Measurements from ENCODE around the gene SCAF1. TPM values are rescaled to one million over a fixed set of nuclear protein-coding genes. Genes with fewer than 3 reads are reported as not detected.

SCAF1 gene
- total RNA-seq, 2 donors from 2014 or later, result 47.9 to 80.8 TPM

DNA sequence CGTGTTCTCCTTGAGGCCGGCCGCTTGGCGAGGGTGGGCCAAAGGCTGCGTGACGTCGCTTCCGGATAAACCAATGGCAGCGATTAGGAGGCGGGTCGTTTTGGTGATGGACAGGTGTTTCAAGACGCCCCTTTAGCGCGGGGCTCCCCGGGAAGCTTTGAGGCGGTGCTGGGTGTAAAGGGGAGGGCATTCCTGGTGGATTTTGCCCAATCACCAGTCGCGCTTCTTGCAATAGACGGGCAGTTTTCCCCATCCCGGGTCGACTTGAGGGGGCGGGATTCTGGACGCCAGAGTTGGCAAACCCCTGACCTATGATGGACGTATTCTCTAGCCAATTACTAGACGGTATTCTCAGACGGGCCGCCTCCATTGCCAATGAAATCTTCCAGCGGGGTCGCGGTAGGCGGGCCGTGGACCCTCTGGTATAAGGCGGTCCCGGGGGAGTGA, 34.8 kb downstream of the SCAF1 start:
- Histone ChIP-seq H3K4me1 (replicated peaks) (peaks cover 11% of the 10 kb centered on the region), H3K27me3 (replicated peaks; ENCODE audit: insufficient read depth) (no peaks in the 10 kb centered on the region), H3K9me3 (no peaks in the 10 kb centered on the region), H3K27ac (peak overlapping the region; percentile 83 to 93), H3K4me3 (peak overlapping the region; percentile 66 to 92), H3K36me3 (peaks cover under 1 to 1% of the 10 kb centered on the region in 2 donors)
- peak; percentile 100 for DNase-seq (ENCODE audit: low spot score)
- intact Hi-C loops (cut with DNase I), result loop anchor here (2.0 to 5.0 kb wide), 3 partner anchors 34 to 90 kb away; partner anchors contain the start of genes AP2A1, PRR12 and SCAF1
- WGBS, result 0% methylated on average over 26 of the region's 34 CpGs
- TF ChIP-seq, protein P1, sequence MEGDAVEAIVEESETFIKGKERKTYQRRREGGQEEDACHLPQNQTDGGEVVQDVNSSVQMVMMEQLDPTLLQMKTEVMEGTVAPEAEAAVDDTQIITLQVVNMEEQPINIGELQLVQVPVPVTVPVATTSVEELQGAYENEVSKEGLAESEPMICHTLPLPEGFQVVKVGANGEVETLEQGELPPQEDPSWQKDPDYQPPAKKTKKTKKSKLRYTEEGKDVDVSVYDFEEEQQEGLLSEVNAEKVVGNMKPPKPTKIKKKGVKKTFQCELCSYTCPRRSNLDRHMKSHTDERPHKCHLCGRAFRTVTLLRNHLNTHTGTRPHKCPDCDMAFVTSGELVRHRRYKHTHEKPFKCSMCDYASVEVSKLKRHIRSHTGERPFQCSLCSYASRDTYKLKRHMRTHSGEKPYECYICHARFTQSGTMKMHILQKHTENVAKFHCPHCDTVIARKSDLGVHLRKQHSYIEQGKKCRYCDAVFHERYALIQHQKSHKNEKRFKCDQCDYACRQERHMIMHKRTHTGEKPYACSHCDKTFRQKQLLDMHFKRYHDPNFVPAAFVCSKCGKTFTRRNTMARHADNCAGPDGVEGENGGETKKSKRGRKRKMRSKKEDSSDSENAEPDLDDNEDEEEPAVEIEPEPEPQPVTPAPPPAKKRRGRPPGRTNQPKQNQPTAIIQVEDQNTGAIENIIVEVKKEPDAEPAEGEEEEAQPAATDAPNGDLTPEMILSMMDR (IDR thresholded peaks at IDR 0.05), result no peak
- TF ChIP-seq POLR2A (IDR thresholded peaks at IDR 0.05) (no peak), POLR2AphosphoS5 (IDR thresholded peaks at IDR 0.05) (peak; percentile 91)

DNA sequence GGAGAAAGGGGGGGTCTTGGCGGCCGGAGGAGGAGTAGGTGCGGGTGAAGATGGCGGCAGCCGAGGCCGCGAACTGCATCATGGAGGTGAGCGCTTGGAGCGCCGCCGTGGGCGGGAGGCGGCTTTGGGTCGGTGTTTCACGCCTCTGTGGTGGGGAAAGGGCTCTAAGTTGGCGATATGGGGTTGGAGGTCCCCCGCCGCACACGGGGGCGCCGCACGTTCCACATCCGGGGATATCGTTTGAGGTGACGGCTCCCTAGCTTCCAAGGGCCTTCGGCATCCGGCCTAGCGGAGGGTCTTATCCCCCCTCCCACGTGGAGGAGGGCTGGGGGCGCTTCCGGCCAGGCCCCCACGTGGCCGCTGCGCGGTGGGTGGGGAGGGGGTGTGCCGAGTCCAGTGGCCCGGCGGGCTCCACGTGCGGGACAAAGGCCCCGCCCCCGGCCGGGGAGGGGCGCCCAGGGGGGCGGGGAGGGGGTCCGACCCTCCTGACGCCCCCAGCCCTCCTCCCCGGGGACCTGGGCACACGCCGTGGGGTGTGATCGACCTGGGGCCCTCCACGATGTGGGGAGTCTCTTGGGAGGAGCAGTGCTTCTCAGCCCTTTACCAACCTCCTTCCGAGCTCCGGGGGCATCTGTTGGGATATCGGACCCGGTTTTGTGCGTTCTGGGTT, 35.4 kb downstream of the SCAF1 start, which contains the start of gene PRMT1:
Gene PRMT1, plus strand, starts transcription at position 41 of the 670 bp plus-strand sequence. Its CDS starts 10 bp downstream, at position 51.
- intact Hi-C loops (cut with DNase I), result loop anchor here (2.0 to 5.0 kb wide), 3 partner anchors 35 to 90 kb away; partner anchors contain the start of genes AP2A1, PRR12 and SCAF1
- Histone ChIP-seq H3K4me1 (replicated peaks) (peaks cover 11% of the 10 kb centered on the region), H3K27me3 (replicated peaks; ENCODE audit: insufficient read depth) (no peaks in the 10 kb centered on the region), H3K9me3 (no peaks in the 10 kb centered on the region), H3K36me3 (peaks cover 6 to 7% of the 10 kb centered on the region in 2 donors), H3K4me3 (peak within 1 kb of the TSS; percentile 66 to 92), H3K27ac (peak within 1 kb of the TSS; percentile 83 to 93)
- TF ChIP-seq POLR2A (IDR thresholded peaks at IDR 0.05), result peak; percentile 91
- TF ChIP-seq, protein P1 (IDR thresholded peaks at IDR 0.05), result no peak
- WGBS, result under 1% methylated on average over 56 of the region's 57 CpGs
- no peak for DNase-seq (ENCODE audit: low spot score)

DNA sequence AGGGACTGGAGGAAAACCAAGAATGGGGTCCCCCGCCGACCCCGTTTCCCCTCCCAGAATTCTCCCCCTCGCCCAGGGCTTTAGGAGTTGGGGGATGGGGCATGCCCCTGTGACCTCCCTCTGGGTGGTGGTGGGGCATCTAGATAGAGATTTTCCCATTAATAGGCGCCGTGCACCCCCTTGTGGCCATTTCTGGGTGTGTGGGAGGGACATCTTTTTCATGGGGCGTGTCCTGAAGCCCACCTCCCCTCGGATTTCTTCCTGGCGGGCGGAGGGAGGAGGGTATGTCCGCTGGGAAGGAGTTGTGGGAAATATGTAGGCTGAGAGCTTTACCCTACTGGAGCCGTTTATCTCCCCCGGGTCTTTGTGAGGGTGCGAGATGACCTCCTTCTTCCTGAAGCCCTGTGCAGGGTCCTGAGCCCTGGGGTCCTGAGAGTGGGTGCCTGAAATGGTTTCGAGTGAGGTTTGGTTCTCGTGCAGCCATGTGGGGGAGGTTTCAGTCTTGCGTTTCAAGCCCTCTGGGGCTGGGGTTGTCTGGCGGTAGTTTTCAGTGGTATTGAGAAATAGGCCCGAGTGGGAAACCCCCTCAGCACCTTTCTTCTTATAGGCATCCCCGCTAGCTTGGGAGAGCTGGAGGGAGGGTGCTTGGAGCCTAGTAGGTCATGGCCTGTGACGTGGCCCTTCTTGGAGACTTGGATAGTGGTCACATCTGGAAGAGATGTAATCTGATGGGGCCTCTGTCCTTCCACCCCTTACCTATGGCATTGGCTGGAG, 36.1 kb downstream of the SCAF1 start:
- Histone ChIP-seq H3K9me3 (no peaks in the 10 kb centered on the region), H3K4me1 (replicated peaks) (peaks cover 11% of the 10 kb centered on the region), H3K4me3 (peak overlapping the region; percentile 66 to 92), H3K27ac (peak overlapping the region; percentile 83 to 93), H3K36me3 (peaks cover 8 to 9% of the 10 kb centered on the region in 2 donors), H3K27me3 (replicated peaks; ENCODE audit: insufficient read depth) (no peaks in the 10 kb centered on the region)
- intact Hi-C loops (cut with DNase I), result loop anchor here (2.0 to 5.0 kb wide), 3 partner anchors 35 to 89 kb away; partner anchors contain the start of genes AP2A1, PRR12 and SCAF1
- TF ChIP-seq, protein P1 (IDR thresholded peaks at IDR 0.05), result peak in 3 of 4 experiments; percentile 57 to 67 (median 58)
- TF ChIP-seq POLR2A (IDR thresholded peaks at IDR 0.05) (no peak), POLR2AphosphoS5 (IDR thresholded peaks at IDR 0.05) (peak; percentile 16)
- 4% methylated on average over 21 of the region's 21 CpGs for WGBS
- DNase-seq (ENCODE audit: low spot score), result peak; percentile 40

DNA sequence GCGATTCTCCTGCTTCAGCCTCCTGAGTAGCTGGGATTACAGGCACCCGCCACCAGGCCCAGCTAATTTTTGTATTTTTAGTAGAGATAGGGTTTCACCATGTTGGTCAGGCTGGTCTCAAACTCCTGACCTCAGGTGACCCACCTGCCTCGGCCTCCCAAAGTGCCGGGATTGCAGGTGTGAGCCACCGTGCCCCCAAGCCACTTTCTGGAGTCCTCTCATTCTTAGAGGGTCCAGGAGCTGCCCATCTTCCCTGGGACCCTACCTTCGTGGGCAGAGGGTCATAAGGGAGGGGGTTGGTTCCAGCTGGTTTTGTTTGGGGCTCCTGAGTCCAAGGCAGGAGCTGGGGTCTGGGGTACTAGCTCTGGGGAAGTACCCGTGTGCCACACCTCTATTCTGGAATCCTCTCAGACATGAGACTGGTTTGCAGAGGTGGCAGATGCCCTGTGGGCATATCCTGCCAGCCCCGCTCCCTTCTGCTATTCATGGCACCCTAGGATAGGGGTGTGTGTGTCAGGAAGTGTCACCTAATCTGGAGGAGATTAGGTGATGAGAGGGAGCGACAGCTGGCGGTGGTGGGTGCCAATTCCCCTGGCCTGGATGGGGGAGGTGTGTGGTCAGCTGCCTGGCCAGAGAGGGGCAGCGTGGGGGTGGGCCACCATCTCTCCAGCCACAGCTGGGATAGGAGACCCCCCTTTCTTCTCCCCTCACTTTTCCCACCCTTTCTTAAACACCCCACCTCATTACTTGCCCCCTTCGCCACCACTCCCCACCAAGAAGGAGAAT, 37.2 kb downstream of the SCAF1 start:
- peaks cover 11% of the 10 kb centered on the region for H3K4me1 ChIP-seq (replicated peaks)
- 54% methylated on average over 12 of the region's 12 CpGs for WGBS
- no peaks in the 10 kb centered on the region for H3K27me3 ChIP-seq (replicated peaks; ENCODE audit: insufficient read depth)
- peaks cover 8 to 9% of the 10 kb centered on the region in 2 donors for H3K36me3 ChIP-seq
- intact Hi-C loops (cut with DNase I), result loop anchor here (5.0 kb wide), 2 partner anchors 87 to 88 kb away; partner anchors contain the start of genes AP2A1 and PRR12
- no peak for DNase-seq (ENCODE audit: low spot score)
- no peak overlapping the region for H3K4me3 ChIP-seq
- TF ChIP-seq, protein P1 (IDR thresholded peaks at IDR 0.05), result no peak
- TF ChIP-seq POLR2A (IDR thresholded peaks at IDR 0.05), result no peak
- no peak for TF ChIP-seq POLR2AphosphoS5 (IDR thresholded peaks at IDR 0.05)
- H3K27ac ChIP-seq, result no peak overlapping the region
- H3K9me3 ChIP-seq, result no peaks in the 10 kb centered on the region

Data from prostate gland (tissue), 2 donors.